GM10847 (cell line): ENCODE data around the gene ZBP1.

Experiments used
- POLR2A ChIP-seq: IDR thresholded peaks from 2 replicates; pipeline ENCODE4 v1.6.1; 2011; ENCODE audit not compliant: insufficient read length; ENCODE audit errors: extremely low read depth

The ZBP1 gene

GRCh38 chr20:57590485-57591288, 29.5 kb downstream of the ZBP1 start:
- no peak for TF ChIP-seq POLR2A

GRCh38 chr20:57589728-57590484, 30.3 kb downstream of the ZBP1 start:
- no peak for TF ChIP-seq POLR2A

GRCh38 chr20:57589123-57589727, 31.0 kb downstream of the ZBP1 start:
- TF ChIP-seq POLR2A, result no peak

- TF ChIP-seq POLR2A, result no peak
Observed at GRCh38 chr20:57588596-57588995, 31.6 kb downstream of the ZBP1 start.

GRCh38 chr20:57587989-57588377, 32.2 kb downstream of the ZBP1 start:
- TF ChIP-seq POLR2A, result no peak

- TF ChIP-seq POLR2A, result no peak
Observed at GRCh38 chr20:57587278-57587988, 32.8 kb downstream of the ZBP1 start.

GRCh38 chr20:57586943-57587277, 33.3 kb downstream of the ZBP1 start:
- TF ChIP-seq POLR2A, result no peak

- no peak for TF ChIP-seq POLR2A
Observed at GRCh38 chr20:57586370-57586793, 33.8 kb downstream of the ZBP1 start.

GRCh38 chr20:57585466-57586213, 34.6 kb downstream of the ZBP1 start:
- no peak for TF ChIP-seq POLR2A

- no peak for TF ChIP-seq POLR2A
Observed at GRCh38 chr20:57584768-57585461, 35.3 kb downstream of the ZBP1 start.

- TF ChIP-seq POLR2A, result no peak
Observed at GRCh38 chr20:57583289-57584257, 36.7 kb downstream of the ZBP1 start.

GRCh38 chr20:57582432-57583288, 37.6 kb downstream of the ZBP1 start:
- no peak for TF ChIP-seq POLR2A
